TTC549 (cell line): ENCODE results near the gene ARHGAP19.
"Not testable (repeated sequence)": the region's sequence is repeated elsewhere in the genome, so short reads cannot be mapped to it uniquely, and the experiment has no call there.

Source experiments
- FAIRE-seq: peaks from 2 replicates; lab custom pipeline; 2012; peaks lifted over from hg19 to GRCh38; lab: Jason Lieb, UNC

The ARHGAP19 gene

GRCh38 chr10:97279121-97279815 is 13.2 kb downstream of the ARHGAP19 start:
- FAIRE-seq = no peak

- FAIRE-seq = peak; percentile 41
These were observed 13.9 kb downstream of the ARHGAP19 start for GRCh38 chr10:97278491-97278989.

- no peak for FAIRE-seq
These were observed 14.9 kb downstream of the ARHGAP19 start for GRCh38 chr10:97277551-97277950.

GRCh38 chr10:97274828-97275227 is 17.6 kb downstream of the ARHGAP19 start:
- FAIRE-seq = no peak

GRCh38 chr10:97273700-97274099 is 18.7 kb downstream of the ARHGAP19 start:
- FAIRE-seq = no peak

GRCh38 chr10:97270523-97271154 is 21.8 kb downstream of the ARHGAP19 start:
- no peak for FAIRE-seq

- no peak for FAIRE-seq
These were observed 24.8 kb downstream of the ARHGAP19 start for GRCh38 chr10:97267671-97268070.

- FAIRE-seq = not testable (repeated sequence)
These were observed 27.3 kb downstream of the ARHGAP19 start for GRCh38 chr10:97265095-97265494.

- FAIRE-seq = no peak
These were observed 28.5 kb downstream of the ARHGAP19 start for GRCh38 chr10:97263971-97264370.

GRCh38 chr10:97261656-97262055 is 30.8 kb downstream of the ARHGAP19 start:
- no peak for FAIRE-seq

GRCh38 chr10:97261183-97261582 is 31.3 kb downstream of the ARHGAP19 start:
- FAIRE-seq = no peak

GRCh38 chr10:97259119-97259518 is 33.3 kb downstream of the ARHGAP19 start:
- no peak for FAIRE-seq

GRCh38 chr10:97256356-97256755 is 36.1 kb downstream of the ARHGAP19 start:
- FAIRE-seq = no peak

- FAIRE-seq = no peak
These were observed 36.7 kb downstream of the ARHGAP19 start for GRCh38 chr10:97255512-97256293.

- no peak for FAIRE-seq
These were observed 37.7 kb downstream of the ARHGAP19 start for GRCh38 chr10:97254694-97255093.

- no peak for FAIRE-seq
These were observed 41.5 kb downstream of the ARHGAP19 start for GRCh38 chr10:97250952-97251351.

GRCh38 chr10:97243836-97244235 is 48.6 kb downstream of the ARHGAP19 start:
- FAIRE-seq = no peak

- no peak for FAIRE-seq
These were observed 53.6 kb downstream of the ARHGAP19 start for GRCh38 chr10:97238855-97239254.

- FAIRE-seq = no peak
These were observed 57.1 kb downstream of the ARHGAP19 start for GRCh38 chr10:97235353-97235752.

- peak; percentile 91 for FAIRE-seq
These were observed 58.0 kb downstream of the ARHGAP19 start for GRCh38 chr10:97234400-97234799.

GRCh38 chr10:97230146-97230545 is 62.3 kb downstream of the ARHGAP19 start:
- FAIRE-seq = no peak

GRCh38 chr10:97229322-97230015 is 63.0 kb downstream of the ARHGAP19 start:
- no peak for FAIRE-seq
